Measurements from ENCODE around the gene LAMB4.

The LAMB4 gene

DNA sequence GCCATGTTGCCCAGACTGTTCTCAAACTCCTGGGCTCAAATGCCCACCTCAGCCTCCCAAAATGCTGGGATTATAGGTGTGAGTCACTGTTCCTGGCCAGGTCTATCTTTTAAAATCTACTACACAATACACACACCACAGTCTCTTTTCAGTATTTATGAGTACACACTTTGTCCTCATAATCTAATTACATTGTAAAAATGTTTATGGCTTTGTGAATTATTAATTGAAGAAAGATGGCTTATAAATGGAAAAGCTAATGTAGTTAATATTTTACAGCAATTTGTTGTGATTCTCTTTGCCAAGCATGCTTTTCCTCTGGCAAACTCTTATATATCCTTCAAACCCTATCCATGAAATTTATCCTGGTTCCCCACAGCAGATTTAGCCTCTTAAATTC lies 22.0 kb downstream of the LAMB4 start:
- no peak for DNase-seq

DNA sequence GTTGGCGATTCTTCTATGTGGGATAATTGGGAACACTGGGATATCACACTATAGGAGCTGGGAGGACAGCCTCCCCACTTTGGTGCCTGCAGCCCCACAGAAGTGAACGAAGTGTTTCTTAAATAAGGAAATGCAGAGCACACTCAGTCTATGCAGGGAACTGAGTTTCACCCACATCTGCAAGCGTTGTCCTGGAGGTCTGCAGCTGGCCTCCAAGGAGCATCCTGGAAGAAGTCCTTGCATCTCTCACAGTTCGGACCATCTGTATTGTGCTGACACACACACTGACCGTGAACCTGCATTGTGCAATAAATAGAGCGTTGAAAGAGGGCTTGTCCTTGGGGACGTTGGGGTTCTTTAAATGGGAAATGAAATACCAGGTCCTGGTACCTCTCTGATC lies 25.8 kb downstream of the LAMB4 start:
- DNase-seq = no peak

DNA sequence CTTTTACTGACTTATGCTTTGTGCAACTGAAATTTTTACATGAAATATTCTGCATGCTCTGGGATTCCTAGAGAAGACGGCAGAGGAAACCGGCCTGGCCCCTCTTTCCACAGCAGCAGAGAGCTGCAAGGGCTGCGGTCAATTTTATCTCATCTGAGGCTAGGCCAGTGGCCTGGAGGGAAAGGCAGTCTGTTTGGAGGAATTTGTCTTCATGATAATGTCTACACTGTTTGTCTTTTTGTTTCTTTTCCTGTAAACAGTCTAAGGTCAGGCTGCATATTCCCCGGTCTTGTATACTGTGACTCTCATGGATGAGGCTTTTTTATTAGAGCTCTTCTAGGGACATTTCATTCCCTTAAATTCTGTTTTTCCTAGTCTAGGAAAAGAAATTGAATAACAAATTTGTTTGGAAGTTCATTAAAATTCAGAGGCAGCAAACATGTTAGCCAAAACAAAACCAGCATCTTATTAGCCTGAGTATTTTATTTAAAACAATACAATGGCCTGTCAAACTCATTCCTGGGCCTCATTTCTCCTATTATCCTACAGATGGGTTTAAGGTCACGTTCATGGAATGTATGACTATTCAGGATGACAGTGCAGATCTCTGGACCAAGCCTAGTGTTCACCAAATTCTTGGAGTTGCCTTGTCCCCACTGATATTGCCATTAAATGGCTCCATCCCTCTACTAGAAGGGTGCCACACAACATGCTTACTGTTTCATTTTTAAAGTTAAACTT lies 26.4 kb downstream of the LAMB4 start:
- no peak for DNase-seq

DNA sequence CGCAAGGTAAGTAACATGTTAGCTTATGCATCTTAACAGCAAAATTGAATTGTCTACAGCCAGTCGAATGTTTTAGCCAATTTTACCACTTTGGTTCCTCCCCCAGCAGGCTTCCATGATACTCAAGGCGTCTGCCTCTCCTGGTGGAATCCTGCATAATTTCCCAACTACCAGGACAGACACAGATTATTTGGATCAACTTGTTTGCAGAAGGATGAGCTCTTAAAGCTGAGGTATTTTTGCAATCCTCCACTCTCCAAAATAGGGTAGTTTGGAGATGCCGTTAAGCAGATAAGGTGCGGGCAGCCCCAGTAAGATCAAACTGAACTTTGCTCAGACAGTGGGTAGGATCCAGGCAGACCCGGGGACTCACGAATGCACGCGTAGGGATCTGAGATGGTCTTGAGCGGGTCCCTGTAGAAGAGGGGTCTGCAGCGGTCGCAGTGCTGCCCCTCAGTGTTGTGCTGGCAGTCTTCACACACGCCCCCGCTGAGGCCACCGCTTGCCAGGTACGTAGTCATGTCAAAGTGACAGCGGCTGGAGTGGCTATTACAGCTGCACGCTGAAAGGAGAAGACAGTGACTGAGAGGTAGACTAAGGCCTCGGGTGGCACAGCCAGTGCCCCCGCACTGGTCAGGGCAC lies 27.4 kb downstream of the LAMB4 start:
- DNase-seq = no peak

DNA sequence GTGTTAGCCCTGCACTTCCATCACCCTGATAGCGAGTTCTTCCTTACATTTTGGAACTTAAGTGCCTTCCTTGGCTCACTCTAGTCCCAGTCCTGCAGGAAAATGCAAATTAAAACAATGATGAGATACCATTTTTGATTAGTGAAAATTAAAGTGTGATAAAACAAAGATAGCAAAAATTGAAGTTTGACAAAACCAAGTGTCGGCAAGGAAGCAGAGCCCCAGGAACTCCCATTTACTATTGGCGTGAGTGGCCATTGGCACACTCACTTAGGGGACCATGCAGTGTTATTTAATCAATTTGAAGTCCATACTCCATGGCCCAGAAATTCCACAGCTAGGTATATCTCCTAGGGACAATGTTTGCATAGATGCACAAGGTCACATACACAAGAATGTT lies 28.4 kb downstream of the LAMB4 start:
- no peak for DNase-seq

DNA sequence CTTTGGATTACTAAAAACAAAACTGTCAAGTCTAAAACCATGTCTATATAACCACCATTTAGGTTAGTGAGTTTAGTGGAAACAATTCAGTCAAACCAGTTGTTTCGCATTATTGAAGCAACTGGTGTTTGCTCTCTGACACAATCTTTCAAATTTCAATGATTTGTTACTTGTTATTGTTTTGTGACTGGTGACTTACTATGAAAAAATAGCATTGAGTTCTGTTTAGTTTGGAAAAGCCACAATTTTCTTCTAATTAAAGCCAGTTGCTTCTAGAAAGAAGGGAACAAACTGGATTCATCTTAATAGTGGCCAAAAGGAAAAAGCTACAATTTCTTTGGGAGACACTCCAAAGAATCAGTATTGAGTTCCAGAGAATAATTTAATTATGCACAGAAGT lies 30.4 kb downstream of the LAMB4 start:
- no peak for DNase-seq

DNA sequence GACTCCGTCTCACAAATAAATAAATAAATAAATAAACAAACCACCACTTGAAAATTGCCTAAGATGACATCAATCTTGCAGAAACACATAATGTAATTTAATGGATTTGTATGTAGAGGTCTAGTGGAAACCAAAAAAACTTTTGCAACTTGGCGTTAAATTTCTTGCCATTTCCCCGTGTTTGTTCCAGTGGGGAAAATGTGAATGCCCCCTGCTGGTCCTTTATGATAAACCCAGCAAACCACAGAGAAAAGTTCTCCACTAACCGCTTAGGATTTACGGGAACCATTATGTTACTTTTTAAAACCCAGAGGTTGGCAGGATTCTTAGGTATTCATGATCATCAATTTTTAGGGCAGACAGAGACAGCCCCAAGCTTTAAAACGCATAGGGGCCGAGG lies 32.5 kb downstream of the LAMB4 start:
- DNase-seq = peak in 1 of 2 donors; percentile 13

DNA sequence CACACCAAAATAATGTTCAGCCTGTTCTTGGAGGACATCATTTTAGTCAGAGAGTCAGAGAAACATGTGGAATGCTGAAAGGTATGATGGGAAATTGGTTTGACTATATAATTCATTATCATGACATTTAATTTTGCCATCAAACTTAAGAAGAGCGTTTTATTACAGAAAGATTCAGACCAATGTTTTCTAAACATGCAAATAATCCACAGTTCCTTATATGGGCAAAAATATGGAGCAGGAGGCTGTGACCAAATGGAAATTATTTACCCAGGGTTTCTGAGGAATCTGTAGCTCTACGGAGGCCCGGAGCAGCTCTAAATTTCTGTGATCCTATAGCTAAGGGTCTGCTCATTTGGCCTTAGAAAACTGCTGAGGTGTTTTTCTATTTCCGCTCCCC lies 33.2 kb downstream of the LAMB4 start:
- no peak for DNase-seq

DNA sequence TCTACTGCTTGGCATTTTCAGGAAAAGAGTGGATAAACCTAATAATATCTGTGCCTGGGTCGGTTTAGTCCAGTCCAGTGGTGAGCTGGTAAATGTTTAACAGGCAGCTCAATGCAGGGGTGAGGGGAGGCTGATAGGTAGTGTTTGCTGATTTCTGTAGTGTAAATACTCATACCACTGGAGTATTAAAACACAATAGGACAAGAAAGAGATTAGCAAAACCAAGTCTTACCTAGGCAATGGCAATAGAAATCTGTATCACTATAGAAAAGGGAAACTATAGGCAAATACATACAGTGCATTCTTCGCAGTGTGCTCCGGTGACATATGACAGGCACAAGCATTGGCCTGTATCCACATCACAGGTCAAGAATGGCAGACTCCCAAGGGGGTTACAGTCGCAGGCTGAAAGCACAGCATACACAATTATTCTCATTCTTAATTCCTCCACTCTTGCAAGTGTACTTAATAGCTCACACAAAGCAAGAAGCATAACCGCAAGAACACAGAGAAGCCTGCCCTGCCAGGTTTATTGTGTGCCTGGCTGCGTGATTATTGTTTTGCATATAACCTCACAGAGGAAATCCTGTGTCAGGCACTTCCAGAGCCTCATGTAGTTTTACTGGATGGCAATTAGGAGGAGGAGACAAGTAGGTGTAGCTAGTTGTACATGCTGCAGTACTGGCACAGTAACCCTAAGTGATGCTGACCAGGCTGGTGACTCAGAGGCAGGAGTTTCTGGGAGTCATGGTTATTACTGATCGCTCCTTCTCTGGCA lies 35.0 kb downstream of the LAMB4 start:
- peak in 1 of 2 donors; percentile 20 for DNase-seq

DNA sequence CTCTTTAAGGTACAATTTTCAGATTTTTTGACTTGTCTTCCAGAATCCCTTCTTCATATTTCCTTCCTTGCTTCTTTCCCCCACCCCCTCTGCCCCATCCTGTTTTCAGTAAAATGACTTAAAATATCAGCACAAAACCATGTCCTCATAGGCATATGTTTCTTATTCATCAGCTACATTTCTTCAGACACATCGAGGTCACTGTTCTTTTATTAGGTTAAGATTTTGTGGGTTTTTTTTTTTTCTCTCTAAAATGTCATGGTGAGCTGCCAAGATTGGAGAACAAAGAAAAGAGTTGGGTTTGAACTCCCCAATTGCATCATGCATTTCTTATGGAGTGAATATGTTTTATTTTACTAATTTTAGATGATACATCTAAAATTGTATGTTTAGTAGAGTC lies 35.8 kb downstream of the LAMB4 start:
- peak in 1 of 2 donors; percentile 5 for DNase-seq

DNA sequence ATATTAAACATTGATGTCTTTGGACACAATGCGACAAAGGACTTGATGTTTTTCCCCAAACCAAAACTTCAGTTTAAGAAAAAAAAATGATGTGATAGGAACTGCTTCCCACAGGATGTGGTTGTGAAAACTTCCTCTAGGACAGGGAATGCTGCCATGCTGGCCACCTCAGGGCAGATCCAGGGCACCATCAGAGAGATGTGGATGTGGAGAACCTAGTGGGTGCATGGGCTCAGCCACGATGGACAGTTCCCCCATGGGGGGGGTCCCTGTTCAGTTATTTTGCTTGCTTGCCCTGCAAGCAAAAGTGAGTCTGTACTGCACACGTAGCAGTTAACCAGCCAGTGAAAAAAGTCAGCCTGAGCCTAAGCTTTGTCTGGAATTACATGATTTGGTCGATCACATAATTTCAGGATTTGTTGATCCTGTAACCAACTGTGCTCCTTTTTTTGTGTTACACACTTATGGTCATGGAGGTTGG lies 36.3 kb downstream of the LAMB4 start:
- no peak for DNase-seq

DNA sequence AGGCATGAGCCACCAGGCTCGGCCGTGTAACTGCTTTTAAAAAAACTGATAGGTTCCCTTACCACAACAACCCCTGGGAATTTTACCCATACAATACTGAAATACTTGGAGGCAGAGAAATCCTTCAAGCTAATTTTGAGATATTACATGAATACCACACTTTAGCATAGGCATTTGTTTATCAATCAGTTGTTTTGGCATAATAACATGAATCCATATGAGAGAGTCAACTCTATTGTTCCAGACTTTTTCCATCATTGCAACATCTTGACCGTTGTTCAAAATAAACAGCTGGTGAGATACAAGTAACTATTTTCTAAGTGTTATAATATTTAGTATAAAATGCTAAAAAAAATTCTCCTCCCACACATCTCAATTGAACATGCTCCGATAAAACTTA lies 36.8 kb downstream of the LAMB4 start:
- no peak for DNase-seq

DNA sequence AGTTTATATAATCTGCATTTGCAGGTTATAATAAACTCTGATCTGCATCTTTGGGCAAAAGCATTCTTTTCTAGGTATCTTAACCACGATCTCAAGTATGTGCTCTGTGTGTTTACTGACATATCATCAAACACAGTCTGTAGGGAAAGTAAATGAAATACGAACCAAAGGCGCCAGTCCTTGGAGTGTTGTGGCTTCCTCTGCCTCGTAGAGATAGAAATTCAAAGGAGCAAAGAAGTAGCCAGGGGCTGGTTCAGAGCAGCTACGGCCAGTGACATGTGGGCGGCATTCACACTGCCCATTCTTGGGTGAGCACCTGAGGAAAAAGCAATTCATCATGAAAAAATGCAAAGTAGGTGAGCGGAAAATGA lies 38.7 kb downstream of the LAMB4 start:
- no peak for DNase-seq

DNA sequence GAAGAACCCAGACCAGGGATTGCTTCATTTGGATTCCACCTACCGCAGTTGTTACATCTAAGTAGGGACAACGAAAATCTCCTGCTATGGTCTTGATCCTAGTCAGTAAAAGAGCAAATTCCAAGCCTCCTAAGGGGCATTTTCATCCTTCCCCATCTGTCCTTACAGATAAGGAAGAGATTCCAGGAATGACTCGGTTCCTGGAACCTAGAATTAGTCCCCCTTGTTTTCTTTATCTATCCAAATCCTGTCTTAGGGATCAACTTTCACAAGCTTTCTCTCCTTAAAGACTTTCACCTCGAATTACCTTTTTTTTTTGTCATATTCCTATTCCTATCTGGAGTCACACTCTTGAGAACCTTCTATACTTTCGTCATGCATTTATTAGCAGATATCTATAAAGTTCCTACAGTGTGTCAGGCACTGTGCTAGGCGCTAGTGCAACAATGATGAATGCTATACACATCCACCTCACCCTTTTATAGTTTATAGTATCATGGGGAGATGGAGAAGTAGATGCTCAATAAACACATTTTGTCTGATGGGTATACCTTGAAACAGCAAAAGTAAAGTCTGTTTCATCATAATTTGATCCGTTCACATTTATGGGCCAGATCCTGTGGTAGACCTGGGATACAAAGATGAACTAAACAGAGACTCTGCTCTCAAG lies 39.2 kb downstream of the LAMB4 start:
- no peak for DNase-seq

DNA sequence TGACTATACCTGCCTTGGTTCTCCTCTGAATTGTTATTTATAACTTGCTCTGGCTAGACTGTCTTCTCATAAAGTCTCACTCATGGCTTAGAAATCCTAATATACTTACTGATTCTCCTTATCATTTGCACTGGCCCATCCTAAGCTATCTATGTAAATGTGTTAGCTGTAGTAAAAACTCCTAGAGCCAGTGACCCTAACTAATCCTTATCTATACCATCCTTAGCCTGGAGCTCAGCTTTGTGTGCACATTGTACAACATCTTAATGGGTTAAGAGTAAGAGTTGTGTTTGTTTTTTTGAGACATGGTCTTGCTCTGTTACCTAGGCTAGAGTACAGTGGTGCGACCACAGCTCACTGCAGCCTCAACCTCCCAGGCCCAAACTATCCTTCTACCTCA lies 40.8 kb downstream of the LAMB4 start:
- DNase-seq = no peak

DNA sequence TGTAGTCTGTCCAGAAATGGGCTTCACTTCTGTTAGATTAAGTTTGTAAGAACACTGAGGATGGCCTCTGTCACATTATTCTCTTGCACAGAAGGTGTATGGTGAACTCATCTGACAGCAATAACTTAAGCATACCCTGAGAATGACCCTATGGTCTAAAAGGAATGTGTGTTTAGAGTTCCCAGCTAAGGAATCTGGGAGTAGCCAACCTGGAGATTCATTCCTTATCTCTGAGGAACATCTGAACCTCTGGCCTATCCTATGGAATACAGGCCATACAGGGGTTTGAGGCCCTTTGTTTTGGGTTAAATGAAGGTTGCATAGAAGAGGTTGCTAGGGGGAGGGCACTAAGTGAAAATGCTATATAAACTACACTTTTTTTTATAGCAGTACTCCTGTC lies 41.4 kb downstream of the LAMB4 start:
- DNase-seq = no peak

DNA sequence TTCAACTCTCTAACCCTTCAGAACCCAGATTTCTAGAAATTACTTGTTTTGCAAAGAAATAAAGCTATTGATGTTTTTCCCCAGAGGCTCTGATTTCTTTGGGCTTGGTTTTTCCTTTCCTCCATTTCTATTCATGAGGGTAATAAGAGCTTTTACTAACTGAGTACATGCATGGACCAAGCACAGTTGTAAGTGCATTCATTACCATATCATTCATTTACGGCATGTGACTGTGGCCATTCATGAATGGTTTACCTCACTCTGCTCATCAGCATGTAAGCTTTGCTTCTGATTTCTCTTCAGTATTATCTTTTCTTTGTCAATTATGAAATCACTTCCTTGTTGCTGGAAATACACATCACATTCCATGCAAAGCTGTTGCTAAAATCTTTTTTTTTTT lies 42.4 kb downstream of the LAMB4 start:
- DNase-seq = no peak

DNA sequence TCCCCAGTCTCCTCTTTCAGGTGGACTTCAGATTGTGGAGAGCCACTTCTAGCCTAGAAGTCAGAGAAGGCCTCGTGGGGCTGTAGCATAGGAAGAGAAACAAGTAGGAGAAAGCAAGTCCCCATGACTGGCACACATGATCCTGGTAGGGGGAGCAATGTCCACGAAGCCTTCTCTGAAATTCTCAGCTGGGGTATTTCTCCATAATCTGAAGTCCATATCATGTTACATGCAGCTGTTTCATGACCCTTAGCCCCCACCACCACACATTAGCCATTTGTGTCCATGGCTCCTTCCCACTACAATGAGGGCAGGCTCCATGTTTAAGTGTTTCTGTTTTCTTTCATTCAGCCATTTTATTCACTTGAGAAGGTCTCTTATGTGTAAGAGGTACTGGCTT lies 43.2 kb downstream of the LAMB4 start:
- DNase-seq = no peak

DNA sequence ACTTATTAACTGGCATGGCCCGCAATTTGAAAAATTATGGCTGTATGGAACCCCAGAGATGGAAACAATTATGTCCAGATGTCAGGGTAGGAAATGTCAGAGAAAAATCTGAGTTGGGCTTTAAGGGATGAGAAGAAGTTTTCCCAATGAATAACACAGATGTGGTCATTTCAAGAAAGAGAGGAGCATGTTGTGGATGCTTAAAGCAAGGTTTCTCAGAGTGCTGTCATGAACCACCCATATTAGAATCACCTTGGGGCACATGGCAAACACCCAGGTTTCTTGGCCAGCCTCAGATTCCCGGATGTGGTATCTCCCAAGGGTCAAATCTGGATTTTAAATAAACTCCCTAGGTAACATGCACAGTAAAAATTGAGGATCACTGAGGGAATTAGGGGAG lies 43.6 kb downstream of the LAMB4 start:
- no peak for DNase-seq

DNA sequence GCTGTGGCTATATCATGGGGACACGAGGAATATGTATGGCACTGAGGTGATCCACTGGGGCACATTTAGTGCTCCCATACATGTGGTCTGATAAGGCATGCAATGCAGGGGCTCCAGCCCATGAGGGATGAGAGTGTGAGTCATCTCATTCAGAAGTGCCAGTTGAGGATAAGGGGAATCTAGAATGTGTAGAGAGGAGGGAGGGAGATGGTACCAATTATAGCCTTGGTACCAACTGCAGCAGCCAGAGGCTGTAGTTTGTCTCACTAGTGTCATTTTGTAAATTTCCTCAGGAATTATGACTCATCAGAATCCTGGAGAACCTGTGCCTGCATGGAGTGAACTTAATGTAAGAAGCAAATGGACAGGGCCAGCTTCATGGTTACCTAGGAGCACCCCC lies 46.2 kb downstream of the LAMB4 start:
- no peak for DNase-seq

DNA sequence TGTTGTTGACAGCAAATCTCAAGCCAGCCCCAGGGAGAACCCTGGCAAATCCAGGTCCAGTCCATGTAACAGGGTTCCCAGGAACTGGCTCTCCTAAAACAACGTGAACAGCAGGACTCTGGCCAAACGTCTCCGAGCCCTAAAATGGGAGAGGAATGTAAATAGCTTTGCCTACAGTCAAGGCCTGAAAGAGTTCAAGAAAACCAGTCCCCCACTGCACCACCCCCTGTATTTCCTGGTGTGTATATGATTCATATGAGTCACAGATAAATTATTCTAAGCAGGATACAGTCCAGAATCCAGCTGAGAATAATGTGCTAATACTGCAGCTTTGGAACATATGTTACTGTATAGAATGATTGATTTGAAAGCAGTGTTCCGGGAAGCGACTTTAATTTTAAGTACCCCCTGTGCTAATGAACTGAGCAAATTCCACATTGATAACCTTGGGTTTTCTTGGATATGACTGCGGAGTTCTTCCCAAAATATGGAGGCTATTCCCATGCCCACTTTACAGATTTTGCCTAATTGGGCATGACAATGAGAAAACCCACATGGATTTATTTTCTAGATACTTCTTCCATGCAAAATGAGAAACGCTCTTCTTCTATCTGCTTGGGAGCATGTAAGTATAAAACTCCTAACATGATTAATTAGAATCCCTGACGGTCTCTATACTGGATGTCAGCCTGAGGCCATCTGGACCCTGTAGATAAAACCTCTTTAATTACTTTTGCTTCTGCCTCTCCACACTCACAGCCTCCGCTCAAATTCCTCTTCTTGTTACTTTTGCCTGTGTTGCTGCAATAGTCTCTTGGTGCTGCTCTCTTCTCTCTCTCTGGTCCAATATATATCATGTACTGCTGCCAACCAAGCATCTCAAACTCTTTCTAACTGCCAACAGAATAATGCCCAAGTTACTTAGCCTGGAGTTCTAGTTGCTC lies 50.2 kb downstream of the LAMB4 start:
- no peak for DNase-seq

DNA sequence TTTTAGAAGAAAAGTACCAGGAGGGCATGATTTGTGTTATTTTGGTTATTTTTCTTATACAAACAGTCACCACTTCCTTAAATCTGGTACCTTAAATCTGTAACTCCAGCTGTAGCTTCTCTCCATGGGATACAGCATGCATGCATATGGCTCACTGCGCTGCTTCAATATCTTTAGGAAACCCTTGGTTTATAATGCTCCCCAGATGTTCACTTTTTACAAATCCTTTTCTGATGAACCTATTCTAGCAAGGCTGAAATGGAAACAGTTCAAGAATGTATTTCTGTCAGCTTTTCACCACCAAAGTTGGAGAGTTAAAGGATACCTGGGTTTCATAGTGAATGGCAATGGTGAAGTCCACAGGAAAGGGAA lies 50.9 kb downstream of the LAMB4 start:
- no peak for DNase-seq

Data from inflammatory macrophage treated with lipopolysaccharide for 1 hour (primary cell).